ENCODE results near the gene IGF2BP3.

IGF2BP3 gene

GRCh38 chr7:23449941-23450340 lies 20.4 kb downstream of the IGF2BP3 start:
- TF ChIP-seq SNAI2 (CRISPR knock-in tag; IDR thresholded peaks at IDR 0.05) (no peak), ZNF565 (CRISPR knock-in tag; conservative IDR thresholded peaks at IDR 0.05; ENCODE audit: low read depth) (no peak), CSDC2 (CRISPR knock-in tag; IDR thresholded peaks at IDR 0.05) (no peak), GLIS3 (CRISPR knock-in tag; IDR thresholded peaks at IDR 0.05) (no peak), ISL1 (CRISPR knock-in tag; IDR thresholded peaks at IDR 0.05) (no peak), ESRRG (CRISPR knock-in tag; IDR thresholded peaks at IDR 0.05) (no peak), ZNF8 (CRISPR knock-in tag; IDR thresholded peaks at IDR 0.05) (no peak), ZFP3 (CRISPR knock-in tag; IDR thresholded peaks at IDR 0.05) (no peak), ZFP30 (CRISPR knock-in tag; IDR thresholded peaks at IDR 0.05) (no peak), PATZ1 (CRISPR knock-in tag; IDR thresholded peaks at IDR 0.05; ENCODE audit: borderline replicate concordance) (no peak), ZC3H10 (CRISPR knock-in tag; IDR thresholded peaks at IDR 0.05) (no peak), OSR1 (CRISPR knock-in tag; IDR thresholded peaks at IDR 0.05) (no peak), PPARA (CRISPR knock-in tag; IDR thresholded peaks at IDR 0.05; ENCODE audit: borderline replicate concordance) (no peak), RARB (CRISPR knock-in tag; IDR thresholded peaks at IDR 0.05) (no peak), BACH2 (CRISPR knock-in tag; IDR thresholded peaks at IDR 0.05; ENCODE audit: borderline replicate concordance) (no peak), TOX (CRISPR knock-in tag; IDR thresholded peaks at IDR 0.05; ENCODE audit: borderline replicate concordance) (no peak)
- TF ChIP-seq, protein P1, sequence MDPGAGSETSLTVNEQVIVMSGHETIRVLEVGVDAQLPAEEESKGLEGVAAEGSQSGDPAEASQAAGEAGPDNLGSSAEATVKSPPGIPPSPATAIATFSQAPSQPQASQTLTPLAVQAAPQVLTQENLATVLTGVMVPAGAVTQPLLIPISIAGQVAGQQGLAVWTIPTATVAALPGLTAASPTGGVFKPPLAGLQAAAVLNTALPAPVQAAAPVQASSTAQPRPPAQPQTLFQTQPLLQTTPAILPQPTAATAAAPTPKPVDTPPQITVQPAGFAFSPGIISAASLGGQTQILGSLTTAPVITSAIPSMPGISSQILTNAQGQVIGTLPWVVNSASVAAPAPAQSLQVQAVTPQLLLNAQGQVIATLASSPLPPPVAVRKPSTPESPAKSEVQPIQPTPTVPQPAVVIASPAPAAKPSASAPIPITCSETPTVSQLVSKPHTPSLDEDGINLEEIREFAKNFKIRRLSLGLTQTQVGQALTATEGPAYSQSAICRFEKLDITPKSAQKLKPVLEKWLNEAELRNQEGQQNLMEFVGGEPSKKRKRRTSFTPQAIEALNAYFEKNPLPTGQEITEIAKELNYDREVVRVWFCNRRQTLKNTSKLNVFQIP (CRISPR knock-in tag; IDR thresholded peaks at IDR 0.05; ENCODE audit: borderline replicate concordance, low read depth): no peak
- TF ChIP-seq, protein P2, sequence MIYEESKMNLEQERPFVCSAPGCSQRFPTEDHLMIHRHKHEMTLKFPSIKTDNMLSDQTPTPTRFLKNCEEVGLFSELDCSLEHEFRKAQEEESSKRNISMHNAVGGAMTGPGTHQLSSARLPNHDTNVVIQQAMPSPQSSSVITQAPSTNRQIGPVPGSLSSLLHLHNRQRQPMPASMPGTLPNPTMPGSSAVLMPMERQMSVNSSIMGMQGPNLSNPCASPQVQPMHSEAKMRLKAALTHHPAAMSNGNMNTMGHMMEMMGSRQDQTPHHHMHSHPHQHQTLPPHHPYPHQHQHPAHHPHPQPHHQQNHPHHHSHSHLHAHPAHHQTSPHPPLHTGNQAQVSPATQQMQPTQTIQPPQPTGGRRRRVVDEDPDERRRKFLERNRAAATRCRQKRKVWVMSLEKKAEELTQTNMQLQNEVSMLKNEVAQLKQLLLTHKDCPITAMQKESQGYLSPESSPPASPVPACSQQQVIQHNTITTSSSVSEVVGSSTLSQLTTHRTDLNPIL (CRISPR knock-in tag; IDR thresholded peaks at IDR 0.05; ENCODE audit: low read depth): no peak
- TF ChIP-seq, protein P3, sequence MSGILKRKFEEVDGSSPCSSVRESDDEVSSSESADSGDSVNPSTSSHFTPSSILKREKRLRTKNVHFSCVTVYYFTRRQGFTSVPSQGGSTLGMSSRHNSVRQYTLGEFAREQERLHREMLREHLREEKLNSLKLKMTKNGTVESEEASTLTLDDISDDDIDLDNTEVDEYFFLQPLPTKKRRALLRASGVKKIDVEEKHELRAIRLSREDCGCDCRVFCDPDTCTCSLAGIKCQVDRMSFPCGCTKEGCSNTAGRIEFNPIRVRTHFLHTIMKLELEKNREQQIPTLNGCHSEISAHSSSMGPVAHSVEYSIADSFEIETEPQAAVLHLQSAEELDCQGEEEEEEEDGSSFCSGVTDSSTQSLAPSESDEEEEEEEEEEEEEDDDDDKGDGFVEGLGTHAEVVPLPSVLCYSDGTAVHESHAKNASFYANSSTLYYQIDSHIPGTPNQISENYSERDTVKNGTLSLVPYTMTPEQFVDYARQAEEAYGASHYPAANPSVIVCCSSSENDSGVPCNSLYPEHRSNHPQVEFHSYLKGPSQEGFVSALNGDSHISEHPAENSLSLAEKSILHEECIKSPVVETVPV (CRISPR knock-in tag; IDR thresholded peaks at IDR 0.05): no peak
- ATAC-seq: no peak

GRCh38 chr7:23445326-23445725 lies 25.0 kb downstream of the IGF2BP3 start:
- TF ChIP-seq ZFP30 (CRISPR knock-in tag; IDR thresholded peaks at IDR 0.05) (no peak), ARNTL (CRISPR knock-in tag; IDR thresholded peaks at IDR 0.05; ENCODE audit: borderline replicate concordance, low read depth) (no peak), CSDC2 (CRISPR knock-in tag; IDR thresholded peaks at IDR 0.05) (no peak), ZNF70 (CRISPR knock-in tag; IDR thresholded peaks at IDR 0.05) (no peak), TOX (CRISPR knock-in tag; IDR thresholded peaks at IDR 0.05; ENCODE audit: borderline replicate concordance) (no peak), SNAI2 (CRISPR knock-in tag; IDR thresholded peaks at IDR 0.05) (no peak), ZNF565 (CRISPR knock-in tag; conservative IDR thresholded peaks at IDR 0.05; ENCODE audit: low read depth) (no peak), ZC3H10 (CRISPR knock-in tag; IDR thresholded peaks at IDR 0.05) (no peak), TSHZ2 (CRISPR knock-in tag; IDR thresholded peaks at IDR 0.05) (no peak), ESRRG (CRISPR knock-in tag; IDR thresholded peaks at IDR 0.05) (no peak), BACH2 (CRISPR knock-in tag; IDR thresholded peaks at IDR 0.05; ENCODE audit: borderline replicate concordance) (no peak), RARB (CRISPR knock-in tag; IDR thresholded peaks at IDR 0.05) (no peak), ZNF8 (CRISPR knock-in tag; IDR thresholded peaks at IDR 0.05) (no peak), ZFP3 (CRISPR knock-in tag; IDR thresholded peaks at IDR 0.05) (no peak), PPARA (CRISPR knock-in tag; IDR thresholded peaks at IDR 0.05; ENCODE audit: borderline replicate concordance) (no peak), OSR1 (CRISPR knock-in tag; IDR thresholded peaks at IDR 0.05) (no peak)
- TF ChIP-seq, protein P3 (CRISPR knock-in tag; IDR thresholded peaks at IDR 0.05): no peak
- TF ChIP-seq, protein P1 (CRISPR knock-in tag; IDR thresholded peaks at IDR 0.05; ENCODE audit: borderline replicate concordance, low read depth): no peak
- TF ChIP-seq, protein P2 (CRISPR knock-in tag; IDR thresholded peaks at IDR 0.05; ENCODE audit: low read depth): no peak
- ATAC-seq: no peak

Measured in SK-N-SH treated with all-trans-retinoic acid at 6 μM for 48 hours (cell line).